Neural cell (in vitro differentiated cells): Measurements from ENCODE around the gene PDE8A. TPM values are rescaled to one million over a fixed set of nuclear protein-coding genes. Genes with fewer than 3 reads are reported as not detected.

Experiments used
- H2AFZ ChIP-seq: fragments of 200-600, 300-800 bp; sonication (generic), shearing (Covaris generic); 2 replicates; pipeline ENCODE4 v1.6.0; 2014; ENCODE audit warnings: low read depth, mild to moderate bottlenecking, antibody characterized with exemption, low read length, moderate library complexity
- H3F3A ChIP-seq: fragments of 200-600 bp; shearing (Covaris generic); 2 replicates; pipeline ENCODE4 v1.6.1; 2016; ENCODE audit warnings: mild to moderate bottlenecking, moderate library complexity, mixed read lengths, antibody characterized with exemption, low read length; ENCODE audit not compliant: insufficient read depth, poor library complexity, severe bottlenecking
- H3K27ac ChIP-seq: fragments of 200-600, 300-800 bp; sonication (generic), shearing (Covaris generic); 2 replicates; pipeline ENCODE4 v1.5.1; 2014; ENCODE audit warnings: mild to moderate bottlenecking, low read length, moderate library complexity
- H3K27me3 ChIP-seq: fragments of 300-800, 200-600 bp; sonication (generic), shearing (Covaris generic); 2 replicates; pipeline ENCODE4 v1.6.0; 2014; ENCODE audit warnings: mild to moderate bottlenecking, low read depth, low read length, moderate library complexity; ENCODE audit not compliant: insufficient read depth
- H3K36me3 ChIP-seq: fragments of 300-800, 200-600 bp; sonication (generic), shearing (Covaris generic); 2 replicates; pipeline ENCODE4 v1.5.1; 2014; ENCODE audit warnings: mild to moderate bottlenecking, antibody characterized with exemption, low read length, moderate library complexity; ENCODE audit not compliant: insufficient read depth
- H3K4me2 ChIP-seq: fragments of 300-800, 200-600 bp; sonication (generic), shearing (Covaris generic); 2 replicates; pipeline ENCODE4 v1.6.0; 2014; ENCODE audit warnings: mild to moderate bottlenecking, low read length
- H3K4me3 ChIP-seq: fragments of 300-800, 200-600 bp; sonication (generic), shearing (Covaris generic); 2 replicates; pipeline ENCODE4 v1.5.1; 2014; ENCODE audit warnings: mild to moderate bottlenecking, low read length, moderate library complexity
- H3K79me2 ChIP-seq: fragments of 200-600 bp; shearing (Covaris generic); replicated peaks from 2 replicates; pipeline ENCODE4 v1.6.0; 2014; ENCODE audit warnings: mild to moderate bottlenecking, low read length, moderate library complexity; ENCODE audit not compliant: insufficient read depth
- H3K9ac ChIP-seq: fragments of 300-800, 200-600 bp; sonication (generic), shearing (Covaris generic); 2 replicates; pipeline ENCODE4 v1.6.1; 2016; ENCODE audit warnings: mild to moderate bottlenecking, low read length, mixed read lengths
- H3K9me2 ChIP-seq: fragments of 200-600 bp; shearing (Covaris generic); 2 replicates; pipeline ENCODE4 v1.6.1; 2016; ENCODE audit warnings: mild to moderate bottlenecking, low read length, mixed read lengths; ENCODE audit not compliant: insufficient read depth
- H3K9me3 ChIP-seq: fragments of 200-600, 300-800 bp; sonication (generic), shearing (Covaris generic); 2 replicates; pipeline ENCODE4 v1.6.1; 2016; ENCODE audit warnings: mild to moderate bottlenecking, mixed run types, low read length, moderate library complexity, mixed read lengths
- H4K20me1 ChIP-seq: fragments of 200-600 bp; shearing (Covaris generic); 2 replicates; pipeline ENCODE4 v1.6.1; 2016; ENCODE audit warnings: mild to moderate bottlenecking, mixed run types; ENCODE audit not compliant: insufficient read depth
- EP300 ChIP-seq: fragments of 450-650 bp; conservative IDR thresholded peaks from 2 replicates; pipeline ENCODE4 v1.6.1; 2014; ENCODE audit warnings: antibody characterized with exemption, mild to moderate bottlenecking, moderate library complexity; ENCODE audit not compliant: poor library complexity, severe bottlenecking
- EZH2 ChIP-seq: fragments of 200-600, 300-800 bp; shearing (Covaris generic), sonication (generic); IDR thresholded peaks from 2 replicates; pipeline ENCODE4 v1.6.1; 2014; ENCODE audit warnings: antibody characterized with exemption, low read length, borderline replicate concordance, mild to moderate bottlenecking; ENCODE audit not compliant: insufficient read depth, poor library complexity, severe bottlenecking
- MXI1 ChIP-seq: fragments of 450-650 bp; conservative IDR thresholded peaks from 2 replicates; pipeline ENCODE4 v1.6.1; 2014; ENCODE audit warnings: antibody characterized with exemption, mild to moderate bottlenecking; ENCODE audit not compliant: poor library complexity, severe bottlenecking
- POLR2AphosphoS5 ChIP-seq: IDR thresholded peaks from 2 replicates; pipeline ENCODE4 v1.6.1; 2012
- RAD21 ChIP-seq: fragments of 450-650 bp; conservative IDR thresholded peaks from 2 replicates; pipeline ENCODE4 v1.6.1; 2014; ENCODE audit warnings: antibody characterized with exemption, mild to moderate bottlenecking, moderate library complexity
- REST ChIP-seq: IDR thresholded peaks from 2 replicates; pipeline ENCODE4 v1.6.1; 2012; ENCODE audit warnings: borderline replicate concordance
- SMC3 ChIP-seq: fragments of 450-650 bp; conservative IDR thresholded peaks from 2 replicates; pipeline ENCODE4 v1.6.1; 2014; ENCODE audit warnings: antibody characterized with exemption, mild to moderate bottlenecking, moderate library complexity; ENCODE audit not compliant: poor library complexity
- TAF1 ChIP-seq: IDR thresholded peaks from 2 replicates; pipeline ENCODE4 v1.6.1; 2012; ENCODE audit warnings: low read depth
- polyA plus RNA-seq: library from polyadenylated mRNA; depleted of rRNA; stranded (reverse); fragments of >200 nt; gene quantifications from 2 replicates; pipeline ENCODE4 v1.2.3, GENCODE V29; 2014
- TF ChIP-seq, protein P1 (sequence below): fragments of 450-650 bp; IDR thresholded peaks from 2 replicates; pipeline ENCODE4 v1.5.1; 2014; ENCODE audit warnings: antibody characterized with exemption, mild to moderate bottlenecking, moderate library complexity; ENCODE audit not compliant: poor library complexity, severe bottlenecking

PDE8A gene
- polyA plus RNA-seq, 1 donor from 2014 or later, result 13.2 TPM

GRCh38 chr15:85125056-85125661 is 143.5 kb downstream of the PDE8A start:
- Histone ChIP-seq H3K4me3 (no peak overlapping the region), H3K27me3 (no peaks in the 10 kb centered on the region), H3K9me2 (no peaks in the 10 kb centered on the region), H4K20me1 (no peaks in the 10 kb centered on the region), H3K79me2 (no peaks in the 10 kb centered on the region), H3K9me3 (no peaks in the 10 kb centered on the region), H3K4me2 (no peak overlapping the region), H2AFZ (no peak overlapping the region), H3K27ac (no peak overlapping the region), H3K36me3 (no peaks in the 10 kb centered on the region), H3K9ac (no peak overlapping the region), H3F3A (no peaks in the 10 kb centered on the region)
- TF ChIP-seq RAD21, result no peak

GRCh38 chr15:85128621-85129020 is 147.0 kb downstream of the PDE8A start:
- H3K36me3 ChIP-seq, result no peaks in the 10 kb centered on the region
- no peaks in the 10 kb centered on the region for H3F3A ChIP-seq
- no peaks in the 10 kb centered on the region for H3K9me2 ChIP-seq
- H3K9ac ChIP-seq, result no peak overlapping the region
- no peak overlapping the region for H2AFZ ChIP-seq
- no peaks in the 10 kb centered on the region for H3K27me3 ChIP-seq
- H3K9me3 ChIP-seq, result no peaks in the 10 kb centered on the region
- H3K27ac ChIP-seq, result no peak overlapping the region
- H3K4me3 ChIP-seq, result no peak overlapping the region
- no peaks in the 10 kb centered on the region for H4K20me1 ChIP-seq
- H3K79me2 ChIP-seq, result no peaks in the 10 kb centered on the region
- TF ChIP-seq MXI1 (no peak), TAF1 (no peak), EZH2 (no peak), SMC3 (no peak), REST (no peak), EP300 (no peak), POLR2AphosphoS5 (no peak), RAD21 (no peak)
- TF ChIP-seq, protein P1, sequence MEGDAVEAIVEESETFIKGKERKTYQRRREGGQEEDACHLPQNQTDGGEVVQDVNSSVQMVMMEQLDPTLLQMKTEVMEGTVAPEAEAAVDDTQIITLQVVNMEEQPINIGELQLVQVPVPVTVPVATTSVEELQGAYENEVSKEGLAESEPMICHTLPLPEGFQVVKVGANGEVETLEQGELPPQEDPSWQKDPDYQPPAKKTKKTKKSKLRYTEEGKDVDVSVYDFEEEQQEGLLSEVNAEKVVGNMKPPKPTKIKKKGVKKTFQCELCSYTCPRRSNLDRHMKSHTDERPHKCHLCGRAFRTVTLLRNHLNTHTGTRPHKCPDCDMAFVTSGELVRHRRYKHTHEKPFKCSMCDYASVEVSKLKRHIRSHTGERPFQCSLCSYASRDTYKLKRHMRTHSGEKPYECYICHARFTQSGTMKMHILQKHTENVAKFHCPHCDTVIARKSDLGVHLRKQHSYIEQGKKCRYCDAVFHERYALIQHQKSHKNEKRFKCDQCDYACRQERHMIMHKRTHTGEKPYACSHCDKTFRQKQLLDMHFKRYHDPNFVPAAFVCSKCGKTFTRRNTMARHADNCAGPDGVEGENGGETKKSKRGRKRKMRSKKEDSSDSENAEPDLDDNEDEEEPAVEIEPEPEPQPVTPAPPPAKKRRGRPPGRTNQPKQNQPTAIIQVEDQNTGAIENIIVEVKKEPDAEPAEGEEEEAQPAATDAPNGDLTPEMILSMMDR, result no peak
- no peak overlapping the region for H3K4me2 ChIP-seq

GRCh38 chr15:85129881-85130280 is 148.2 kb downstream of the PDE8A start:
- Histone ChIP-seq H3K9me3 (no peaks in the 10 kb centered on the region), H3K27me3 (no peaks in the 10 kb centered on the region), H3K79me2 (no peaks in the 10 kb centered on the region), H3K9ac (no peak overlapping the region), H3K4me2 (no peak overlapping the region), H2AFZ (no peak overlapping the region), H3K27ac (no peak overlapping the region), H3K4me3 (no peak overlapping the region), H4K20me1 (no peaks in the 10 kb centered on the region), H3F3A (no peaks in the 10 kb centered on the region), H3K9me2 (no peaks in the 10 kb centered on the region), H3K36me3 (no peaks in the 10 kb centered on the region)
- no peak for TF ChIP-seq EP300
- no peak for TF ChIP-seq EZH2
- no peak for TF ChIP-seq SMC3
- no peak for TF ChIP-seq RAD21
- TF ChIP-seq, protein P1, result no peak
- TF ChIP-seq REST, result no peak
- no peak for TF ChIP-seq MXI1
- TF ChIP-seq POLR2AphosphoS5, result no peak
- no peak for TF ChIP-seq TAF1
